Activated CD4-positive, CD25-positive, alpha-beta regulatory T cell treated with anti-CD3 and anti-CD28 coated beads, Interleukin-2, amount 50 U/mL, for 16 hours (primary cell): Measurements from ENCODE around the gene SPATA22.
"Not testable (repeated sequence)": the region's sequence is repeated elsewhere in the genome, so short reads cannot be mapped to it uniquely, and the experiment has no call there.

Experiments
- DNase-seq: peaks from one replicate; pipeline ENCODE4 v3.0.0-alpha.2; 2020; ENCODE audit warnings: low read depth, low spot score

SPATA22 gene, protein sequence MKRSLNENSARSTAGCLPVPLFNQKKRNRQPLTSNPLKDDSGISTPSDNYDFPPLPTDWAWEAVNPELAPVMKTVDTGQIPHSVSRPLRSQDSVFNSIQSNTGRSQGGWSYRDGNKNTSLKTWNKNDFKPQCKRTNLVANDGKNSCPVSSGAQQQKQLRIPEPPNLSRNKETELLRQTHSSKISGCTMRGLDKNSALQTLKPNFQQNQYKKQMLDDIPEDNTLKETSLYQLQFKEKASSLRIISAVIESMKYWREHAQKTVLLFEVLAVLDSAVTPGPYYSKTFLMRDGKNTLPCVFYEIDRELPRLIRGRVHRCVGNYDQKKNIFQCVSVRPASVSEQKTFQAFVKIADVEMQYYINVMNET

DNA sequence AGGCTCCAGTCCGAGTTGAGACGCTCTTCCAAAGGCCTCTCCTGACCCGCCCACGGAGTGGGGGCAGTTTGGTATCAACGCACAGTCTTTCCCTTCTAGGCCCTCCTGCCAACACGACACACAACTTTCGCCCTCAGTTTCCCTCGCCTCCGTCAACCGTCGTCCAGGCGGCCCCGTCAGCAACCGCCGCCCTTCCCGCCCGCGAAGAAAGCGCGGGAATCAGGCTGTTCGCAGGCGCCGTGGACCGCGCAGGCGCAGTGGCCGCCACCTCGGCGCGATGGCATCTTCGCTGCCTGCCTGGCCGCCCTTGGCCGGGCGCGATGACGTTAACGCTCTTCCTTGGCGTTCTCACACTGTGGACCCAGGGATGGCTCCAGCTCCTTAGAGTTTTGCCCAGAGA is at the start of gene SPATA22:
Gene SPATA22, minus strand, starts transcription at position 221 of the 400 bp plus-strand sequence. CDS start 2,494 bp downstream, outside the sequence.
- DNase-seq: no peak

DNA sequence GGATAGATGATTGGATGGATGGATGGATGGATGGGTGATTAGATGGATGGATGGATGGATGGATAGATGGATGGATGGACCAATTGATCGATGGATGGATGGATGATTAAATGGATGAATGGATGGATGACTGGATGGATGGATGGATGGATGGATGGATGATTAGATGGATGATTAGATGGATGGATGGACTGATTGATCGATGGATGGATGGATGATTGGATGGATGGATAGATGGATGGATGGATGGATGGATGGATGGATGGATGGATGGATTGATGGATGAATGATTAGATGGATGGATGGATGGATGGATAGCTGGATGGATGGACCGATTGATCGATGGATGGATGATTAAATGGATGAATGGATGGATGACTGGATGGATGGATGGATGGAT is 47.9 kb upstream of the SPATA22 start:
- DNase-seq: not testable (repeated sequence)

DNA sequence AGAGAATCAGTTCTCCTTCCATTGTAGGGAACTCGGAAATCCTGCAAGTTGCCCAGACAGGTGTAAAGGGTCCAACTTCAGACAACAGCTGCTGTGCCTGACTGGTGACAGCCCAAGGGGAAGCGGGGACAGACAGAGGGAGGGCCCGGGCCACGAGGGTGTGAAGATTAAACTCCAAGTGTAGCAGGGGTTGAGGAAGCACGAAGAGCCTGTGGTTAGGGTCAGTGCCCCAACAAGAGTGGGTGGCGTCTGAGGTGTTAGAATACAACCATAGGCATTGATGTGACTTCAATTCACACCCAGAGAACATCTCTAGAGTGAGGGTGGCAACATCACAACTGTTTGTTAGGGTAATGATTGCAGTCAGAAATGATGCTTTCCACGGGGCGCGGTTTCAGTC is 43.3 kb upstream of the SPATA22 start:
- DNase-seq: no peak

DNA sequence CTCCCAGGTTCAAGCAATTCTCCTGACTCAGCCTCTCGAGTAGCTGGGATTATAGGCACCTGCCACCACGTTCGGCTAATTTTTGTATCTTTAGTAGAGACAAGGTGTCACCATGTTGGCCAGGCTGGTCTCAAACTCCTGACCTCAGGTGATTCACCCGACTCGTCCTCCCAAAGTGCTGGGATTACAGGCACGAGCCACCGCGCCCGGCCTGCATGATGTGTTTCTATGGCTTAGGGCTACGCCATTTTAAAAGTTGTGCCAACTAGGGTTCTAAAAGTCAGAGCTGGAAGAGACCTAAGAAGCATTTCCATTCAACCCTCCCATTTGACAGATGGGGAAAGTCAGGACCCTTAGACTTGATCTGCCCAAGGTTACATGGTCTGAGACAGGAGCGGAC is 42.5 kb upstream of the SPATA22 start:
- not testable (repeated sequence) for DNase-seq

DNA sequence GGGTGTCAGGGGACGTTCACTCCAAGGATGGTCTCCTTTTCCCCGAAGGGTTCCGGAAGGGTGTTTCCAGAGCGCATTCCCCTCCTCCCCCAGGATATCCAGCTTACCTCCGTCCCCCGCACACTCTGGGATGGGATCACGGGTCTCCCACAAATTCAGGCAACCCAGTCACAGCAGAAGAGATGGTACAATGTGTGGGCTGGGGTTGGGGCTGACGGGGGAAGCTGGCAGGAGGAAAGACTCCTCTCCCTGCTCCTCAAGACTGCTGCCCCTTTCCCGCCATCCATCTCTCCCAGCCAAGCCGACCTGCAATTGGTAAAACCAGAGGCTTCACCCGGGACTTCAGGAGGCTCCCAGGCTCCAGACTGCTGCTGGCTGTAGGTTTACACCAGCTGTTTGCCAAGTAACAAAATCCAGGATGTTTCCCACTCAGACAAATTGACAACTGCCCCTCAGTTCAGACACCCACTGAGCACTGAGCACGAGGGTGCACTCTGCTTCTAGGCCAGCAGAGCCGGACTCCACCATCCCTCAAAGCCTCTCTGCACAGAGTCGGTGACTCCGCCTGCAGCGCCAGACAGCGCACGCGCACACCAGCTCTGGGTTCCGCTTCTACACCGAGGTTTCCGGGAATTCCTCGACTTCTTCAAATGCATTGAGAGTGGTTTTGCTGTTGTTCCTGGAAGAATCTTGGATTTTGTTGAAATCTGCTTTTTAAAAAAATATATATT is 41.9 kb upstream of the SPATA22 start:
- no peak for DNase-seq

DNA sequence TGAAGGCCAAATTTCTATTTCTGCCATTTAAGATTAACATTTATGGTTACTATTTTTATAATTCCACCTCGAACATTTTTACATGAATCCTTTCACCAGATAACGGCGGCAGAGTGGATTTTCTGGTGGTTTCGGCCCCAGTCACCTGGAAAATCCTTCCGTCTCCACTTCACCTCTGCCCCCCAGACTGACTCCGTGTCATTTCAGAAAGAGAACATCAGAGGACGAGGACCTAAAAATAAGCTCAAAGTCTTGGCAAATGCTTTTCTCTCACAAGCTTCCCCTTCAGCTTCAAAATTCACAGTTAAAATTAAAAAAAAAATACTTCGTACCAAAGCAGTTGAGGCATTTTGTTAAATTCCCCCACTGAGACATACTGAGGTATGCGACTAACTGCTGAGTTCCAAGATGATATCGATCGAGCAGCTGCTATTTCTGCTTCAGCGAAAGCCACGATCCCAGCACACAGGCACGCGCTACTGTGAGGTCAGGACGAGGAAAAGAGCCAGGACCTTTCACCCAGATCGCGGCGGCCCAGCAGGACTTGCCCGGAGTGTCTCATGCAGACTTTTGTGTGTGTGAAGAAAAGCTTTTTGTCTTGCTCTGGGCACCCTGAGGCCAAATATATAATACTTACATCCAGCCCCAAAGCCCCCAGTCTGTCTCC is 41.0 kb upstream of the SPATA22 start:
- no peak for DNase-seq

DNA sequence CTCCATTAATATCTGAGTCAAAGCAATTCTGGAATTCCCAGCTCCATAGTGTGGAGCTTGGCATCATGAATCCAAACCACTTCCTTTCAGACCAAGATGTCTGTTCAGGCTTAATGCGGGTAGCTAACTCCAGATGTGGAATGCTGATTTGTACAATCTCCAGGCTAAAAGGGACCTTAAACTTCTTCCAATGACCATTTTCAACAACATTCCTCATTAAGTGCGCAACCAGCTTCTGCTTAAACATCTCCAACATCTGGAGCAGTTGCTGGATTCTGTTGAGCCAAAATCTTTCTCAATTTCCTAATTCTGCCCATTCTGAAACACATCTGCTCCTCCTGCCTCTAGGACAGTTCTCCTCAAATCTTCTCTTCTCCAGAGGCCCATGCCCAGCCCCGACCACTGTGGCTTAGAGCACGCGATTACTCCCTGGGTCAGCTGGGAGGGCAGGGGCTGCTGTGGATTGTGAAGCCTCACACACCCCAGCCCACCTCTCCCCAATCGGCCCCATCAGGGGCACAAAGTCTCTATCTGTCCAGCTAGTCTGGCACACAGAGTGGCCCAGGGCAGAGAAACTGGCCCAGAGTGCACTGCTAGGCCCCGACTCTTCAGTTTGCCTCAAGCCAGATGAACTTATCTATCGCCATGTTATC is 40.4 kb upstream of the SPATA22 start:
- DNase-seq: no peak

DNA sequence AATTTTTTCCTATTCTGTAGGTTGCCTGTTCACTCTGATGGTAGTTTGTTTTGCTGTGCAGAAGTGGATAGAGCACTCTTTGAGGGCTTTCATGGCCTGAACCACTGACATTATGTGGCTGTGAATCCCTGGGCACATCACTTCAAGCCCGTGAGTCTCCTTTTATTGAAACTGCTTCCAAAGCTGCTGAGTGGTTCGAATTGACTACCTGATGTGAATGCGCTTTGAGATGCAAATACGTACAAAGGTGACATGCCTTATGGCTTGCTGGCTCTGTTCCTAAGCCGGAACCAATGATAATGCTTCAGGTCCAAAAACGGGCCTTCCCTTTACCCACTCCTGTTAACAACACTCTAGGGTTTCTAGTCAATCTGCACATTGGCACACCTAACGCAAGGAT is 38.5 kb upstream of the SPATA22 start:
- no peak for DNase-seq

DNA sequence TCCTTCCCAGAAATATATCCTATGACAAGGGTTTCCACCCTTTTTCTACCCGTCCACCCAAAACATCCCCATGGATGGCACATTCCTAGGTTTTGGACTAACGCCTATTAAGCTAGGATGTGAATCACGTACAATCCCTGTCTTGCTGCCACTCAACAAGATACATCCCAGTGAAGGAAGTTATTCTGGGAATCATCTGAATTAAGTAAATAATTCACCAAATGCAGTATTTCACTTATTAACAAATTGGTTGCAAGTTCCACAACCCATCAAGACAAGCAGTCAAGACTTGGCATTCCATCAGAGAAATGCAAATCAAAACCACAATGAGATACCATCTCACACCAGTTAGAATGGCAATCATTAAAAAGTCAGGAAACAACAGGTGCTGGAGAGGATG is 36.2 kb upstream of the SPATA22 start:
- DNase-seq: no peak

DNA sequence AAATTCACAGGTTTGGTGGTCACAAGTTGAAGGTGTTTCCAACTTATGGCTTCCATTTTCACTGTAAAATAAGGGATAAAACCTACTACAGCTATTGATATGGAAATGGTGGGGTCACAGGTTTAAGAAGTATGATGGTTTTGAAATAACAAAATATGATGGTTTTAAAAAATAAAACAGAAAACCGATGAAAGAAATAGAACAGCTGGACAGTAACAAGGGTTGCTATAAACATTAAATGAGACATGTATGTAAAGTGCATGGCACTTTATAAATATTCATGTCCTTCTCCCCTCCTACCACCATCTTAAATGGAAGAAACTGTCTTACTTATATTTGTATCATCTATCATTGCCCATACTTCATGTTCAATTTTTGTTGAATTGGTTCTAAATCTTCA is 35.5 kb upstream of the SPATA22 start:
- DNase-seq: no peak

DNA sequence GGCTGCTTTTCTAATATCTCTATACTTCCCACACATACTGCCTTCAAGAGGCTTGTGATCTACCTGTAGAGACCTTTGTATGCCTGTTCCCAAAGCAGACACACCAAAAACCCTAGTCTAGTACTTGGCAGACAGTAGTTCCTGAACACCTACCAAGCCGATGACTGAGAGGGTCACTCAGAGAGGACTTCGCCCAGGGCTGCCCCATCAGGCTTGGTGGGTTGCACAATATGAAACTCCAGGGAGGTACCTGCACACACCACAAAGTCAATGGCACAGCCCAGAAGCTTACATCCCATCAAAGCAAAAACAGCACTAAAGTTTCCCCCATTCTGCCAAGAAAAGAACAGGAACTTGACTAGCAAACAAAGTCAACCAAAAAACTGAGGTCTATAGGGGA is 34.4 kb upstream of the SPATA22 start:
- no peak for DNase-seq

DNA sequence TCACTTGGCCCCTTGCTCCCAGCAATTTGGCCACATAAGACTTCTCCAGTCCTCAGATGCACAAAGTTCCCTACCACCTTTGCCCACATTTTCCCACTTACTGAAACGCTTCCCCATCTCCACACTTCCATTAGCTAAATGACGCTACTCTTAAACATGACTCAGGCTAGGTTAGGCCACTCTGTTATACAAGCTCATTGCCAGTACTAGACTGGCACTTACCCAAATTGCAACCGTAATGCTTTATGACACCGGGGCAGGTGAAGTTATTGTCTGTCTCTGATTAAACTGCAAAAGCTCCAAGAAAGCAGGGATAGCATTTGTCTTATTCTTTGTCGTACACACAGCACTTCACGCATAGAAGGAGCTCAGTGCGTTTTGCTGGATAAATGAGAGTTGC is 33.4 kb upstream of the SPATA22 start:
- DNase-seq: no peak

DNA sequence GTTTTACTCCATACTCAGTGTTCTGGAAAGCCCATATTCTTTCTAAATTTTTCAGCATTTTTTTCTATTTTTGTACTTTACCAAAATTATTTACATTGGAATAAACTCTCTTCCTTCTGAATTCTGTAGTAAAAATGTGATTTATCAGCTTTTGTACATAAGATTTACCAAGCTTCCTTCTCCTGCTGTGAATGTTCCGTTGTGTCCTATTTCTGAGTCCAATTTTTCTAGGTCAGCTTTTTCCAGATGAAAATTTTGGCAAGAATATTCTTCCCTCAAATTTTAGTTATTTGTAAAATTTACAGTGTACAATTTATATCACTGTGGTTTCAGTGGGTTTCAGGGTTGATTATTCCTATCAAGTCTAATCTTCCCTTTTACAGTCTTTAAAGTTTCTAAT is 31.7 kb upstream of the SPATA22 start:
- no peak for DNase-seq

DNA sequence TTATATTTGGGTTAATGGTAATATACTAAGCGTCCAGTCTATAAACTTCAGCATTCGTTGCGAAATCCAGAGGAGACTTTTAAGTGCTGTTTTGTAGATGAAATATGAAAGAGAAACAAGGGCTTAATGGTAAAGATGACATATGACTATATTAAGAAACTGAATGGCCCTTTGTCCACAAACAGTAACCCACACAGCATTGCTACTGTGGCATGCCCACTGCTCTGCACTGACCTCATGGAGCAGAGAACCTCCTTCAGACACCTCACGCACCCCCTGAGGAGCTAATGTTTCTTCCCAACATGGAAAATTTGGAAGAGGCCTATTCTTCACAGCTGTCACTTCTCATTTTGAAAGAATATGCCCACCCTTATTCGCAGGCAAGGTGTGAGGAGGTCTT is 30.8 kb upstream of the SPATA22 start:
- DNase-seq: no peak

DNA sequence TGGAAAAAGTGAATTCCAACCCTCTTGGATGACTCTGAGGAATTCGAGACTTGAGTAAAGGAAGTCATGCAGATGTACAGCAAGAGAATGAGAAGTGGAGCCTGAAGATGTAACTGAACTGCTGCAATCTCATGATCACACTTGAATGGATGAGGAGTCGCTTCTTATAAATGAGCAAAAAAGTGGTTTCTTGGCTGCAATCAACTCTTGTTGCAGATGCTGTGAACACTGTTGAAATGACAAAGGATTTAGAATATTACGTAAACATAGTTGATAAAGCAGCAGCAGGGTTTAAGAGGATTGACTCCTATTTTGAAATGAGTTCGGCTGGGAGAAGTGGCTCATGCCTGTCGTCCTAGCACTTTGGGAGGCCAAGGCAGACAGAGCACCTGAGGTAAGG is 29.7 kb upstream of the SPATA22 start:
- no peak for DNase-seq

DNA sequence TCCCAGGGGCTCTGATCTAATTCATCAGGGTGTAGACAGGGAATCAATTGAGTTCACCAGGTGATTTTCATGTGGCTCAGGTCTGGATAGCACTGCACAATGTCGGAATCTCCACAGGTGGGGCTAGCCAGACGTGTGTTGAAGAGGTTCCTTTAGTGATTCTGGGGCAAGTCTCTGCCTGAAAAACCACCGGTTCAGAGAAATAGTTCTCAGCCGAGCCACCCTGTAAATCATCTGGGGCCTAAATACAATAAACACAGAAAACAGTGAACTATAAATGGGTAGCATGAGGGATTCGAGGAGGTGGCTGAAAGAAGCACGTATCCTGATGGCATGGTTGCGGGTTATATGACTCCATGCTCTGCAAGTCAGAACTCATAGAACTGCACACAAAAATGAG is 25.5 kb upstream of the SPATA22 start:
- DNase-seq: no peak

DNA sequence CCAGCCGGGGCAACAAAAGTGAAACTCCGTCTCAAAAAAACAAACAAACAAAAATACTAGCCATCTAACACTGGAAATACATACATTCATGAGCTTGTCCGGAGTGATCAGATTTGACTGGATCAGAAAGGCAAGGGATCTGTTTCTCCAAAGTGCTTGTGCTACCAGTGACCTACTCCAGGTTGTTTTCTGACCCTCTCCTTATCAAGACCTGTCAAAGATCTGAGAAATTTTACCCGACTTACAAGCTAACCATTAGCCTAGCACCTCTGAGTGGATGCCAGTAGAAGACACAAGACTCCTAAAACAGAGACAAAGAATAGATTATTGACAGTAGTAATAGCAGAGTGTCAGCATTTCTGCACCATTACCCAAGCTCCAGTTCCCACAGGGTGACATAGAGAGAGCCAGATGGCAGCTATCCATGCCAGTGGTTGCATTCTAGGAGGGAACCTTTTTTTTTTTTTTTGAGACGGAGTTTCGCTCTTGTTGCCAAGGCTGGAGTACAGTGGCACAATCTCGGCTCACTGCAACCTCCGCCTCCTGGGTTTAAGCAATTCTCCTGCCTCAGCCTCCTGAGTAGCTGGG is 14.0 kb upstream of the SPATA22 start:
- DNase-seq: no peak

DNA sequence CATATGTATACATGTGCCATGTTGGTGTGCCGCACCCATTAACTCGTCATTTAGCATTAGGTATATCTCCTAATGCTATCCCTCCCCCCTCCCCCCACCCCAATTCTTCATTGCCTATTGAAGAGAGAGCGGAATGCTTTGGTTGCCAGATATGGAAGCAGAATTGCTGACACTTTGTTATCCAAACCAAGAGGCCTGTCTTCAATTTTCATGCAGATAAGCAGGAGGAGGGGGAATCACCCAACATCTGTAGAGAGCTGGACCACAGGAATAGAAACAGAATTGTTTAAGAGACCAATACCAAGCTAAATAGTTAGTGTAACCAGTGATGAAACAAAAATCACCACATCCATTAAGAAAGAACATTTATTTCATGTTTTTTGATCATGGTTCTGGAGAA is 11.2 kb upstream of the SPATA22 start:
- DNase-seq: no peak

DNA sequence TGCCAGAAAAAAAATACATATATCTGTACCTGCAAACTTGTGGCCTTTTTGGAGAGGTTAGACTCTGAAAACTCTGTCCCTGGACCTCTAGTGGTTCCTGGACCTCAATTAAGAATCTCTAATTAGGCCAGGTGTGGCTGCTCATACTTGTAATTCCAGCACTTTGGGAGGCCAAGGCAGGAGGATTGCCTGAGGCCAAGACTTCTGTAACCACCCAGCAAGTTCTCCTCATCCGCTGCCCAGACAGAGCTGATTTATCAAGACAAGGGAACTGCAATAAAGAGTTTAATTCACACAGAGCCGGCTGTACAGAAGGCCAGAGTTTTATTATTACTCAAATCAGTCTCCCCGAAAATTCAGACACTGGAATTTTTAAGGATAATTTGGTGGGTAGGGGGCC is 8.4 kb upstream of the SPATA22 start:
- no peak for DNase-seq

DNA sequence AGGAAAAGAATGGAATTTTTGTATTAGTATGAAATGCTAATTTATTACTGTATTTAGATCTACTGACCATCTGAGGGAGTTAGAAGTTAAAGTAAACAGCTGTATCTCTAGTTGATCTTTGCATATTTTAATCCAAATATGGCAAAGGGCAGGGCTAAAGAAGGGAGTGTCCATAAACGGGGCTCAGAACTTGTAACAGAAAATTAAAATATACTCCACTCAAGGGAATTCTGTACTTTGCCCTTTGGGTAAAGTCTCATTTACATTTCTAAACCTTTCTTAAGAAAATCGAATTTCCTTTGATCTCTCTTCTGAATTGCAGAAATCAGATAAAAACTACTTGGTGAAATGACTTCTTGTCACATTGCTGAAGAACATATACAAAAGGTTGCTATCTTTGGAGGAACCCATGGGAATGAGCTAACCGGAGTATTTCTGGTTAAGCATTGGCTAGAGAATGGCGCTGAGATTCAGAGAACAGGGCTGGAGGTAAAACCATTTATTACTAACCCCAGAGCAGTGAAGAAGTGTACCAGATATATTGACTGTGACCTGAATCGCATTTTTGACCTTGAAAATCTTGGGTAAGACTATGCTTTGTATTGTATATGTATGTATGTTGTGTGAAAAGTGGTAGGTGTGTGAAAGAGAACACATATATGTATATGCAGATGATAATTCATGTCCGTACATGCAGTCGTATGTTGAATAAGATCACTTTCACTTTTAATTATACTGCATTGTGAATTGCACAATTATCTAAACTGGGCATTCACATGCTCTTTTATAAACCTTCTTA is 4.4 kb upstream of the SPATA22 start, which contains the start of gene ASPA:
Gene ASPA, plus strand, starts transcription at position 186 of the 799 bp plus-strand sequence. Its CDS starts 163 bp downstream, at position 349.
- DNase-seq: no peak

DNA sequence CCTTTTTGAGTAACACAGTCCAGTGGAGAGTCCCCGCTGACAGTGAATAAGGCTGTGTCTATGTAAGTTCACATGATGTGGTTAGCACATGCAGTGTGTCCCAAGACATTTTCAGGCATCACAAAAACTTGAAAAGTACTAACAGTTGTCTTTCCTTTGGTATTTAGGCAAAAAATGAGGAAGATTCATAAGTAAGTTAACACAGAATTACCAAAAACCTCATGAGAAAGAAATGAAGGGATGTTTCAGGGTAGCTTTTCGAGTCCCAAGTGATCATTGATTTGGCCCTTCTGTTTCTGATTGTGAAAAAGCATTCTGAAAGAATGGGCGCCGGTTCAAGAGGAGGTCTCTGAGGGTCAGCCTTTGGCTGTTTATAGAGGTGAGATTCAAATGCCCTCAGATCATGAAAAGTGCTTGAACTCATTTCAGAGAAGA is 3.6 kb upstream of the SPATA22 start:
- DNase-seq: no peak
